HEK293 (cell line): ENCODE results near the gene PILRA.

Experiments used
- CTCF ChIP-seq: fragments of 450-650 bp; formaldehyde crosslinking; IDR thresholded peaks from 2 replicates; pipeline ENCODE4 v1.5.1; 2016; ENCODE audit warnings: missing biosample characterization, missing genetic modification characterization
- FEZF1 ChIP-seq: fragments of 450-650 bp; formaldehyde crosslinking; IDR thresholded peaks from 2 replicates; pipeline ENCODE4 v1.5.1; 2016; ENCODE audit warnings: missing biosample characterization, missing genetic modification characterization
- IKZF3 ChIP-seq: fragments of 450-650 bp; IDR thresholded peaks from 2 replicates; pipeline ENCODE4 v1.5.0; 2018; ENCODE audit warnings: missing biosample characterization, mild to moderate bottlenecking, missing genetic modification characterization, moderate library complexity
- MEIS1 ChIP-seq: sonication (generic); formaldehyde crosslinking; IDR thresholded peaks from 2 replicates; pipeline ENCODE4 v1.8.1; 2022; ENCODE audit warnings: missing genetic modification reagents, mild to moderate bottlenecking, borderline replicate concordance
- PATZ1 ChIP-seq: fragments of 450-650 bp; formaldehyde crosslinking; IDR thresholded peaks from 2 replicates; pipeline ENCODE4 v1.5.1; 2016; ENCODE audit warnings: missing biosample characterization, missing genetic modification characterization
- SCRT1 ChIP-seq: fragments of 450-650 bp; formaldehyde crosslinking; IDR thresholded peaks from 2 replicates; pipeline ENCODE4 v1.5.1; 2016; ENCODE audit warnings: missing biosample characterization, missing genetic modification characterization, borderline replicate concordance
- ZBTB1 ChIP-seq: fragments of 450-650 bp; formaldehyde crosslinking; IDR thresholded peaks from 2 replicates; pipeline ENCODE4 v1.5.1; 2016; ENCODE audit warnings: missing biosample characterization, missing genetic modification characterization
- ZBTB17 ChIP-seq: fragments of 450-650 bp; formaldehyde crosslinking; IDR thresholded peaks from 2 replicates; pipeline ENCODE4 v1.5.1; 2016; ENCODE audit warnings: missing biosample characterization, missing genetic modification characterization
- ZBTB6 ChIP-seq: fragments of 450-650 bp; formaldehyde crosslinking; IDR thresholded peaks from 2 replicates; pipeline ENCODE4 v1.5.1; 2017; ENCODE audit warnings: missing biosample characterization, missing genetic modification characterization
- ZEB2 ChIP-seq: fragments of 450-650 bp; formaldehyde crosslinking; IDR thresholded peaks from 2 replicates; pipeline ENCODE4 v1.5.1; 2016; ENCODE audit warnings: missing biosample characterization, missing genetic modification characterization
- ZNF184 ChIP-seq: fragments of 450-650 bp; IDR thresholded peaks from 2 replicates; pipeline ENCODE4 v1.5.1; 2018; ENCODE audit warnings: missing biosample characterization, mild to moderate bottlenecking, missing genetic modification characterization
- ZNF223 ChIP-seq: fragments of 450-650 bp; formaldehyde crosslinking; IDR thresholded peaks from 2 replicates; pipeline ENCODE4 v1.5.1; 2016; ENCODE audit warnings: missing biosample characterization, missing genetic modification characterization
- ZNF23 ChIP-seq: fragments of 450-650 bp; formaldehyde crosslinking; IDR thresholded peaks from 2 replicates; pipeline ENCODE4 v1.5.1; 2016; ENCODE audit warnings: missing biosample characterization, missing genetic modification characterization, borderline replicate concordance
- ZNF26 ChIP-seq: fragments of 450-650 bp; formaldehyde crosslinking; IDR thresholded peaks from 2 replicates; pipeline ENCODE4 v1.5.1; 2016; ENCODE audit warnings: missing biosample characterization, missing genetic modification characterization
- ZNF513 ChIP-seq: fragments of 450-650 bp; IDR thresholded peaks from 2 replicates; pipeline ENCODE4 v1.5.1; 2018; ENCODE audit warnings: missing biosample characterization, missing genetic modification characterization
- ZNF518A ChIP-seq: fragments of 450-650 bp; formaldehyde crosslinking; conservative IDR thresholded peaks from 2 replicates; pipeline ENCODE4 v1.5.1; 2016; ENCODE audit warnings: low read depth, missing biosample characterization, missing genetic modification characterization
- ZNF521 ChIP-seq: fragments of 450-650 bp; formaldehyde crosslinking; IDR thresholded peaks from 2 replicates; pipeline ENCODE4 v1.5.1; 2017; ENCODE audit warnings: missing biosample characterization, mild to moderate bottlenecking, missing genetic modification characterization
- ZNF558 ChIP-seq: fragments of 450-650 bp; formaldehyde crosslinking; IDR thresholded peaks from 2 replicates; pipeline ENCODE4 v1.5.1; 2016; ENCODE audit warnings: missing biosample characterization, missing genetic modification characterization
- ZNF561 ChIP-seq: fragments of 450-650 bp; IDR thresholded peaks from 2 replicates; pipeline ENCODE4 v1.5.1; 2018; ENCODE audit warnings: missing biosample characterization, missing genetic modification characterization, borderline replicate concordance
- ZNF654 ChIP-seq: fragments of 450-650 bp; formaldehyde crosslinking; IDR thresholded peaks from 2 replicates; pipeline ENCODE4 v1.5.1; 2016; ENCODE audit warnings: low read depth, missing biosample characterization, missing genetic modification characterization
- ZNF704 ChIP-seq: fragments of 450-650 bp; formaldehyde crosslinking; IDR thresholded peaks from 2 replicates; pipeline ENCODE4 v1.5.1; 2016; ENCODE audit warnings: missing biosample characterization, missing genetic modification characterization
- ZNF76 ChIP-seq: fragments of 450-650 bp; formaldehyde crosslinking; IDR thresholded peaks from 2 replicates; pipeline ENCODE4; 2016; ENCODE audit warnings: low read depth, missing biosample characterization, missing genetic modification characterization, borderline replicate concordance
- ZNF776 ChIP-seq: fragments of 450-650 bp; formaldehyde crosslinking; IDR thresholded peaks from 2 replicates; pipeline ENCODE4 v1.5.0; 2017; ENCODE audit warnings: missing biosample characterization, missing genetic modification characterization, borderline replicate concordance
- ZNF785 ChIP-seq: fragments of 450-650 bp; formaldehyde crosslinking; IDR thresholded peaks from 2 replicates; pipeline ENCODE4 v1.5.1; 2016; ENCODE audit warnings: missing biosample characterization, missing genetic modification characterization
- ZSCAN23 ChIP-seq: fragments of 450-650 bp; formaldehyde crosslinking; IDR thresholded peaks from 2 replicates; pipeline ENCODE4 v1.5.1; 2016; ENCODE audit warnings: missing biosample characterization, missing genetic modification characterization

PILRA gene

GRCh38 chr7:100433592-100434296 is 60.5 kb downstream of the PILRA start (continued):
- no peak for TF ChIP-seq CTCF (tag by site-specific recombination)
- no peak for TF ChIP-seq ZNF521 (tag by site-specific recombination)
- peak; percentile 75 for TF ChIP-seq ZNF513 (tag by site-specific recombination)
- TF ChIP-seq IKZF3 (tag by site-specific recombination): peak; percentile 27; the same call in 1 of the 2 replicates
- TF ChIP-seq ZNF76 (tag by site-specific recombination): no peak
- TF ChIP-seq SCRT1 (tag by site-specific recombination): no peak
- TF ChIP-seq ZNF704 (tag by site-specific recombination): no peak
- no peak for TF ChIP-seq ZNF558
- TF ChIP-seq ZNF654 (tag by site-specific recombination): no peak
- TF ChIP-seq MEIS1 (CRISPR knock-in tag): no peak
- no peak for TF ChIP-seq ZNF518A (tag by site-specific recombination)
- TF ChIP-seq ZEB2 (tag by site-specific recombination): peak; percentile 33; the same call in 1 of the 2 replicates
- TF ChIP-seq FEZF1 (tag by site-specific recombination): no peak
- no peak for TF ChIP-seq ZBTB17 (tag by site-specific recombination)
- 0 out of 2 replicates have a peak, but pooled peaks have one; percentile 37 for TF ChIP-seq PATZ1
- TF ChIP-seq ZNF561 (tag by site-specific recombination): 0 out of 2 replicates have a peak, but pooled peaks have one; percentile 34
- no peak for TF ChIP-seq ZBTB1 (tag by site-specific recombination)
- TF ChIP-seq ZSCAN23 (tag by site-specific recombination): no peak
- no peak for TF ChIP-seq ZBTB6
- TF ChIP-seq ZNF776 (tag by site-specific recombination): no peak
- TF ChIP-seq ZNF223 (tag by site-specific recombination): no peak
- no peak for TF ChIP-seq ZNF23
- no peak for TF ChIP-seq ZNF184 (tag by site-specific recombination)
- no peak for TF ChIP-seq ZNF785 (tag by site-specific recombination)
- TF ChIP-seq ZNF26 (tag by site-specific recombination): no peak
